Prostate gland (tissue), 2 donors: ENCODE measurements around the gene CLEC16A.

Experiments used
- CTCF ChIP-seq, 4 experiments: fragments of 200-600 bp in 2 of 4; fragments of 450-650 bp in 2 of 4; sonication (generic) in 2 of 4; IDR thresholded peaks; 1 replicate in 3 of 4; 2 replicates in 1 of 4; pipeline ENCODE4 v1.5.1; 2016 to 2019; ENCODE audit warnings: antibody characterized with exemption in 4 of 4, mild to moderate bottlenecking in 2 of 4, moderate library complexity in 2 of 4
- POLR2A ChIP-seq: fragments of 450-650 bp; IDR thresholded peaks from one replicate; pipeline ENCODE4 v1.6.1; 2016; ENCODE audit warnings: antibody characterized with exemption, mild to moderate bottlenecking

- no peak for TF ChIP-seq CTCF (IDR thresholded peaks at IDR 0.05)
- TF ChIP-seq POLR2A = no peak
These were observed 115.2 kb downstream of the CLEC16A start for GRCh38 chr16:11059588-11059987.
